ENCODE data around the gene ZFR2. TPM values are rescaled to one million over a fixed set of nuclear protein-coding genes. Genes with fewer than 3 reads are reported as not detected.

ZFR2 gene
- total RNA-seq, 1 experiment from 2014 or later = not detected

Other genes starting within 250 kb of the ZFR2 start
- gene CACTIN, start 242.2 kb downstream of the ZFR2 start, total RNA-seq (2014; rRNA removed; shearing (Covaris generic)) = 13.7 and 31.1 TPM in 2 replicates
- gene PIP5K1C, start 168.6 kb downstream of the ZFR2 start, total RNA-seq (2014; rRNA removed; shearing (Covaris generic)) = 11.4 and 15.8 TPM in 2 replicates
- gene TJP3, start 160.7 kb downstream of the ZFR2 start, total RNA-seq (2014; rRNA removed; shearing (Covaris generic)) = 0.30 and 0.49 TPM in 2 replicates
- 13.7 and 15.0 TPM in 2 replicates for gene APBA3, start 107.3 kb downstream of the ZFR2 start, total RNA-seq (2014; rRNA removed; shearing (Covaris generic))
- gene MRPL54, start 106.4 kb downstream of the ZFR2 start, total RNA-seq (2014; rRNA removed; shearing (Covaris generic)) = 48.6 and 81.6 TPM in 2 replicates
- not detected in 2 replicates for gene RAX2, start 96.8 kb downstream of the ZFR2 start, total RNA-seq (2014; rRNA removed; shearing (Covaris generic))
- not detected in 2 replicates for gene MATK, start 82.7 kb downstream of the ZFR2 start, total RNA-seq (2014; rRNA removed; shearing (Covaris generic))
- gene ATCAY, start 11.6 kb upstream of the ZFR2 start, total RNA-seq (2014; rRNA removed; shearing (Covaris generic)) = 0.12 TPM in 1 of 2 replicates, not detected in the other
- not detected in 2 replicates for gene NMRK2, start 64.0 kb upstream of the ZFR2 start, total RNA-seq (2014; rRNA removed; shearing (Covaris generic))
- gene DAPK3, start 102.1 kb upstream of the ZFR2 start, total RNA-seq (2014; rRNA removed; shearing (Covaris generic)) = 76.7 and 148 TPM in 2 replicates
- gene EEF2, start 116.4 kb upstream of the ZFR2 start, total RNA-seq (2014; rRNA removed; shearing (Covaris generic)) = 667 and 964 TPM in 2 replicates
- 16.2 and 19.5 TPM in 2 replicates for gene PIAS4, start 138.7 kb upstream of the ZFR2 start, total RNA-seq (2014; rRNA removed; shearing (Covaris generic))
- gene ZBTB7A, start 197.9 kb upstream of the ZFR2 start, total RNA-seq (2014; rRNA removed; shearing (Covaris generic)) = 6.1 and 17.7 TPM in 2 replicates

Measured in M059J (cell line).